ENCODE results near the gene ABCB6.
A peak's percentile ranks its signal among the peaks of the same experiment; 100 is the strongest.

Gene ABCB6

GRCh38 chr2:219163156-219163555, 55.6 kb downstream of the ABCB6 start:
- peaks cover 12% of the 10 kb centered on the region for H3K36me3 Mint-ChIP-seq (ENCODE audit: low read depth)
- no peaks in the 10 kb centered on the region for H3K9me3 Mint-ChIP-seq
- DNase-seq = no peak
- H3K4me3 Mint-ChIP-seq = no peak overlapping the region
- H3K27me3 Mint-ChIP-seq = no peaks in the 10 kb centered on the region
- peaks cover 22% of the 10 kb centered on the region for H3K4me1 Mint-ChIP-seq (ENCODE audit: low read depth)
- no peak overlapping the region for H3K27ac Mint-ChIP-seq

- no peak for DNase-seq
- peaks cover 22% of the 10 kb centered on the region for H3K4me1 Mint-ChIP-seq (ENCODE audit: low read depth)
- H3K27me3 Mint-ChIP-seq = no peaks in the 10 kb centered on the region
- H3K27ac Mint-ChIP-seq = peak overlapping the region; percentile 97
- H3K9me3 Mint-ChIP-seq = no peaks in the 10 kb centered on the region
- H3K4me3 Mint-ChIP-seq = peak overlapping the region; percentile 83
- peaks cover 28% of the 10 kb centered on the region for H3K36me3 Mint-ChIP-seq (ENCODE audit: low read depth)
Measured at GRCh38 chr2:219161097-219161496, 57.7 kb downstream of the ABCB6 start.

- Mint-ChIP-seq H3K27me3 (no peaks in the 10 kb centered on the region), H3K4me1 (ENCODE audit: low read depth) (peaks cover 22% of the 10 kb centered on the region), H3K4me3 (peak within 1 kb of the TSS; percentile 83), H3K36me3 (ENCODE audit: low read depth) (peaks cover 25% of the 10 kb centered on the region), H3K27ac (peak within 1 kb of the TSS; percentile 97), H3K9me3 (no peaks in the 10 kb centered on the region)
- DNase-seq = peak; percentile 98
Measured at GRCh38 chr2:219160186-219161017, 58.4 kb downstream of the ABCB6 start, which contains the start of gene NHEJ1. Gene NHEJ1 (minus strand): TSS chr2:219160815. CDS start chr2:219158362, 2,453 bp downstream.

Data from activated T-cell treated with anti-CD3 and anti-CD28 coated beads, Interleukin-2, amount 50 U/mL, for 24 hours (primary cell).